Parathyroid adenoma (tissue), 2 donors: ENCODE measurements around the gene PTGIR.

ENCODE experiments used
- H2AFZ ChIP-seq: fragments of 300-600 bp; sonication (generic); one replicate; pipeline ENCODE4 v1.7.0; 2017; ENCODE audit warnings: antibody characterized with exemption, mild to moderate bottlenecking
- H3K27ac ChIP-seq: fragments of 300-600 bp; sonication (generic); one replicate; pipeline ENCODE4 v1.7.0; 2017
- H3K27me3 ChIP-seq: fragments of 300-600 bp; sonication (generic); one replicate; pipeline ENCODE4 v1.7.0; 2017; ENCODE audit warnings: low read length; ENCODE audit not compliant: control insufficient read depth, insufficient read depth
- H3K36me3 ChIP-seq: fragments of 300-600 bp; sonication (generic); one replicate; pipeline ENCODE4 v1.7.0; 2017; ENCODE audit warnings: low read length; ENCODE audit not compliant: control insufficient read depth, insufficient read depth
- H3K4me1 ChIP-seq: fragments of 300-600 bp; sonication (generic); one replicate; pipeline ENCODE4 v1.7.0; 2017; ENCODE audit warnings: control low read depth
- H3K4me2 ChIP-seq: fragments of 300-600 bp; sonication (generic); one replicate; pipeline ENCODE4 v1.7.0; 2017; ENCODE audit warnings: low read length
- H3K4me3 ChIP-seq: fragments of 300-600 bp; sonication (generic); one replicate; pipeline ENCODE4 v1.7.0; 2017; ENCODE audit warnings: low read depth, low read length
- H3K79me2 ChIP-seq: fragments of 300-600 bp; sonication (generic); one replicate; pipeline ENCODE4 v1.7.0; 2017; ENCODE audit warnings: control low read depth
- H3K9ac ChIP-seq: fragments of 300-600 bp; sonication (generic); one replicate; pipeline ENCODE4 v1.7.0; 2017; ENCODE audit warnings: mild to moderate bottlenecking
- H3K9me3 ChIP-seq: fragments of 300-600 bp; sonication (generic); one replicate; pipeline ENCODE4 v1.7.0; 2017; ENCODE audit warnings: low read length; ENCODE audit not compliant: control insufficient read depth
- TF ChIP-seq, protein P1 (sequence below): fragments of 300-600 bp; sonication (generic); IDR thresholded peaks from one replicate; pipeline ENCODE4 v1.7.0; 2017; ENCODE audit warnings: antibody characterized with exemption, mild to moderate bottlenecking
- donor health status: primary hyperparathyroidism.

Gene PTGIR

DNA sequence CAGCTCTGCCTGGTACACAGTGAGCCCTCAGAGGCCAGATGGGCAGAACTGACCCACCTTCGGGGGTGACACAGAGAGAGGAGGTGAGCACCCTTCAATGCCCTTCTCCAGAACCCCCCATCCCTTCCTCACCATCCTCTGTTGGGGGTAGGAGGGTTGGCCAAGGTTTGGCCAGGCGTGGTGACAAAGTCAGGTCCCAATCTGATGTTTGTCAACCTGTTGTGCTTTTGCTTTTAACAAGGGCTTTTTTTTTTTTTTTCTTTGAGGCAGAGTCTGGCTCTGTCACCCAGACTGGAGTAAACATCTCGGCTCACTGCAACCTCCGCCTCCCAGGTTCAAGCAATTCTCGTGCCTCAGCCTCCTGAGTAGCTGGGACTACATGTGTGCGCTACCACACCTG lies 7.3 kb downstream of the PTGIR start:
- TF ChIP-seq, protein P1, sequence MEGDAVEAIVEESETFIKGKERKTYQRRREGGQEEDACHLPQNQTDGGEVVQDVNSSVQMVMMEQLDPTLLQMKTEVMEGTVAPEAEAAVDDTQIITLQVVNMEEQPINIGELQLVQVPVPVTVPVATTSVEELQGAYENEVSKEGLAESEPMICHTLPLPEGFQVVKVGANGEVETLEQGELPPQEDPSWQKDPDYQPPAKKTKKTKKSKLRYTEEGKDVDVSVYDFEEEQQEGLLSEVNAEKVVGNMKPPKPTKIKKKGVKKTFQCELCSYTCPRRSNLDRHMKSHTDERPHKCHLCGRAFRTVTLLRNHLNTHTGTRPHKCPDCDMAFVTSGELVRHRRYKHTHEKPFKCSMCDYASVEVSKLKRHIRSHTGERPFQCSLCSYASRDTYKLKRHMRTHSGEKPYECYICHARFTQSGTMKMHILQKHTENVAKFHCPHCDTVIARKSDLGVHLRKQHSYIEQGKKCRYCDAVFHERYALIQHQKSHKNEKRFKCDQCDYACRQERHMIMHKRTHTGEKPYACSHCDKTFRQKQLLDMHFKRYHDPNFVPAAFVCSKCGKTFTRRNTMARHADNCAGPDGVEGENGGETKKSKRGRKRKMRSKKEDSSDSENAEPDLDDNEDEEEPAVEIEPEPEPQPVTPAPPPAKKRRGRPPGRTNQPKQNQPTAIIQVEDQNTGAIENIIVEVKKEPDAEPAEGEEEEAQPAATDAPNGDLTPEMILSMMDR = no peak
- no peak overlapping the region for H3K9ac ChIP-seq
- no peak overlapping the region for H3K27ac ChIP-seq
- H3K4me2 ChIP-seq = no peak overlapping the region
- no peaks in the 10 kb centered on the region for H3K79me2 ChIP-seq
- H2AFZ ChIP-seq = no peak overlapping the region
- no peaks in the 10 kb centered on the region for H3K4me1 ChIP-seq
- H3K9me3 ChIP-seq = no peaks in the 10 kb centered on the region
- H3K4me3 ChIP-seq = no peak overlapping the region
- no peaks in the 10 kb centered on the region for H3K27me3 ChIP-seq
- no peaks in the 10 kb centered on the region for H3K36me3 ChIP-seq

DNA sequence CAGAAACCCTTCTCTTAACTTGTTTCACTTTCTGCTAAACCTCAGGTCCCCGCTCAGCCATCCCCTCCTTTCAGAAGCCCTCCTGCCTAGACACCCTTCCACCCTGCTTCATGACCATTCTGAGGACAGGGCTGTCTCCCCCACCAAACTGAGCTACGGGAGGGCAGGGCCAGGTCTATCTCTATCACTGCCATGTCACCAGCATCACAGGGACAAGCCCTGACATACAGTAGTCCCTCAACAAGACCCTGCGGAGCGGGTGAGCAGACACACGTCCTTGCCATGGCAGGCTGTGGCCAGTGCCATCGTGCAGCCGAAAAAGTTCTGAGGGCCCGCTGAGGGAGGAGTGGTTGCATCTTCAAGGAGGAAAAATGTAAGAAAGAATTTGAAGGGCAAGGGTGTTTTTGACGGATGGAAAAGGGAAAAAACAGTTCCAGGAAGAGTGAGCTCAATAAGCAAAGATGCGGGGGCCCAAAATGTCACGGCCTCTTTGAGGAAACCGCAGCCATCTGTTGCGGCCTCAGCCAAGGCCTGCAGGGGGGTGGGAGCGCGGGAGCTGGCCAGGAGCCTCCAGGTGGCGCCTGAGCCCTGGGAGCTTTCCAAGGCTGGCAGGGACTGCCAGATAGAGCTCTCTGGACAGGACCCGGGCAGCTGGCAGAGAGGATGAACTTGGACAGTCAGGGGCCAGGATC lies 8.1 kb downstream of the PTGIR start:
- Histone ChIP-seq H2AFZ (no peak overlapping the region), H3K36me3 (no peaks in the 10 kb centered on the region), H3K79me2 (no peaks in the 10 kb centered on the region), H3K9me3 (no peaks in the 10 kb centered on the region), H3K4me1 (no peaks in the 10 kb centered on the region), H3K9ac (no peak overlapping the region), H3K27ac (no peak overlapping the region), H3K27me3 (no peaks in the 10 kb centered on the region), H3K4me3 (no peak overlapping the region), H3K4me2 (no peak overlapping the region)
- TF ChIP-seq, protein P1 = peak; percentile 57

DNA sequence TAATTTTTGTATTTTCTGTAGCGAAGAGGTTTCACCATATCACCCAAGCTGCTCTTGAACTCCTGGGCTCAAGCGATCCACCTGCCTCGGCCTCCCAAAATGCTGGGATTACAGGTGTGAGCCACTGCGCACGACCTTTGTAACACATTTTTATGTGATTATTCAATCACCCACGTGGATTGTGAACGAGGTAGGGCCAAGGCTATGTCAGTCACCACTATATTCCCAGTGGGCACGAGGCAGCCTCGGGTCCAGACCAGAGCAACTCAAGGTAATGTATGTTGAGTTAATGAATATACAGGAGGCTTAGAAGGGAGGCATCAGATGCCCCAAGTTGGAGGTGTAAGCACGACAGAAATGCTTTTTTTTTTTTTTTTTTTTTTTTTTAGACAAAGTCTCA lies 8.9 kb downstream of the PTGIR start:
- Histone ChIP-seq H3K9ac (no peak overlapping the region), H2AFZ (no peak overlapping the region), H3K4me1 (no peaks in the 10 kb centered on the region), H3K9me3 (no peaks in the 10 kb centered on the region), H3K79me2 (no peaks in the 10 kb centered on the region), H3K27ac (no peak overlapping the region), H3K4me3 (no peak overlapping the region), H3K4me2 (no peak overlapping the region), H3K36me3 (no peaks in the 10 kb centered on the region), H3K27me3 (no peaks in the 10 kb centered on the region)
- TF ChIP-seq, protein P1 = no peak

DNA sequence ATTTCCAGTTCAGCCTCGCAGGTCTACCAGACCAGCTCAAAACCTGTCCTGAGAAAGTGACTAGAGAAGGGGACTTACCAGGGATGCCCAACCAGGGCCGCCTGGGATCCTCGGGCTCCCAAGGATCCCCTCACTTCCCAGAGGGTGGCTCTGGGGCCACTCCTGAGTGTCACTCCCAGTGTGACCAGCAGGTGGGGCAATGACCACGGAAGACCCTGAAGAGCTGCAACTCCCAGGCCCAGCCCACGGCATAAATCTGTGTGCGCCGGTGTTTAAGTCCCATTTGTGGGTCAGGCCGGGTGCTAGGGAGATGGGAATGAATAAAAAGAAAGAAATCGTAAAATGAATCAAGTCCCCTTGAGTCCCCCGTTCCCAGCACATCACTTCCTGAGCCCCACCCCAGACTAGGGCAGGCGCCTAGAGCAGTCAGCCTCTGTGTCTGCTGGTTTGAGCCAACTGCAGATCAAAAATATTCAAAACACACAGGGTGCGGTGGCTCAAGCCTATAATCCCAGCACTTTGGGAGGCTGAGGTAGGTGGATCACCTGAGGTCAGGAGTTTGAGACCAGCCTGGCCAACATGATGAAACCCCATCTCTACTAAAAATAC lies 10.7 kb downstream of the PTGIR start:
- H3K9me3 ChIP-seq = no peaks in the 10 kb centered on the region
- no peak overlapping the region for H3K27ac ChIP-seq
- TF ChIP-seq, protein P1 = peak; percentile 94
- no peaks in the 10 kb centered on the region for H3K79me2 ChIP-seq
- H2AFZ ChIP-seq = peak overlapping the region; percentile 61
- no peak overlapping the region for H3K4me3 ChIP-seq
- no peaks in the 10 kb centered on the region for H3K4me1 ChIP-seq
- no peaks in the 10 kb centered on the region for H3K27me3 ChIP-seq
- no peak overlapping the region for H3K9ac ChIP-seq
- no peaks in the 10 kb centered on the region for H3K36me3 ChIP-seq
- no peak overlapping the region for H3K4me2 ChIP-seq

DNA sequence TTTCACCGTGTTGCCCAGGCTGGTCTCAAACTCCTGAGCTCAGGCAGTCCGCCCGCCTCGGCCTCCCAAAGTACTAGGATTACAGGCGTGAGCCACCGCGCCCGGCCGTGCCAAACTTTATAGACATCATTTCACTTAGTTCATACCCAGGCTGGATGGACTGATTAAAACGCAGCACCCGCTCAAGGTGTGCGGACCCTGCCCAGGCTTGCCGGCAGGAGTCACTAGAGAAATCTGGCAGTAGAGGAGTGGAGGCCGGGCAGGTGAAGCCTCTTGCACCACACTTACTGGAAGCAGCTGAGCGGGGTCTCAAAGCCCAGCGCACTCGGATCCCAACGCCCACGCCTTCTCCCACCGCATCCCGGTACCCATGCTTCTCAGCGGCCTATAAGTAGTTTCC lies 11.4 kb downstream of the PTGIR start:
- Histone ChIP-seq H3K9me3 (no peaks in the 10 kb centered on the region), H3K36me3 (no peaks in the 10 kb centered on the region), H3K4me1 (no peaks in the 10 kb centered on the region), H3K4me2 (no peak overlapping the region), H3K79me2 (no peaks in the 10 kb centered on the region), H3K4me3 (no peak overlapping the region), H2AFZ (no peak overlapping the region), H3K9ac (no peak overlapping the region), H3K27me3 (no peaks in the 10 kb centered on the region), H3K27ac (no peak overlapping the region)
- TF ChIP-seq, protein P1 = no peak
